K562 (cell line): Measurements from ENCODE around the gene PID1. TPM values are rescaled to one million over a fixed set of nuclear protein-coding genes. Genes with fewer than 3 reads are reported as not detected.

Experiments used
- ATAC-seq: fragments of 200-7000 bp; cut with Tn5 transposase; 3 replicates; pipeline ENCODE4 v1.9.1; 2020; ENCODE audit warnings: moderate library complexity
- BruUV-seq: library from RNA; stranded (reverse); fragments of 400-500 nt; replicated peaks from 2 replicates; lab custom pipeline; 2021; lab: Mats Ljungman, UMichigan
- CTCF ChIA-PET: fragments of 300-600 bp; formaldehyde crosslinking; extraction: SDS; loops from one replicate; lab custom pipeline; 2021; ENCODE audit warnings: low intra/inter-chr PET ratio; lab: Yijun Ruan, JAX
- POLR2A ChIA-PET: fragments of 300-600, 350-650 bp; sonication (Branson Sonifier 250); formaldehyde crosslinking; extraction: SDS; loops from one replicate; lab custom pipeline; 2021; ENCODE audit warnings: antibody characterized with exemption, inconsistent platforms; lab: Yijun Ruan, JAX
- DNase-seq, 4 experiments: peaks; one replicate each; pipeline versions ENCODE4 v3.0.0 to v3.0.0-alpha.2; 2011 to 2018; ENCODE audit warnings: low spot score in 3 of 4, mixed read lengths in 3 of 4; ENCODE audit errors: extremely low read depth in 1 of 4
- FAIRE-seq: peaks from 2 replicates; lab custom pipeline; 2011; peaks lifted over from hg19 to GRCh38; lab: Jason Lieb, UNC
- H2AFZ ChIP-seq: 2 replicates; pipeline ENCODE4 v1.6.0; 2011; ENCODE audit warnings: low read depth, low read length, control low read depth, inconsistent platforms
- H3K27ac ChIP-seq: fragments of 200-600 bp; 3 replicates; pipeline ENCODE4 v1.8.0; 2011; ENCODE audit warnings: low read depth, mild to moderate bottlenecking, control low read depth, inconsistent platforms, low read length, moderate library complexity, mixed read lengths; ENCODE audit errors: extremely low read depth
- H3K27me3 ChIP-seq, 2 experiments: fragments of 300-600 bp in 1 of 2; 2 replicates in 1 of 2; 3 replicates in 1 of 2; pipeline versions ENCODE4 v1.6.0 to v1.8.0; 2011; ENCODE audit warnings: inconsistent platforms in 2 of 2, low read length in 2 of 2, mild to moderate bottlenecking in 1 of 2, mixed read lengths in 1 of 2, moderate library complexity in 1 of 2; ENCODE audit not compliant: control insufficient read depth in 2 of 2, insufficient read depth in 2 of 2
- H3K36me3 ChIP-seq: fragments of 300-600 bp; 3 replicates; pipeline ENCODE4 v1.8.0; 2011; ENCODE audit warnings: mild to moderate bottlenecking, low read length, inconsistent platforms; ENCODE audit not compliant: control insufficient read depth, insufficient read depth
- H3K4me1 ChIP-seq, 2 experiments: fragments of 200-600 bp in 1 of 2; replicated peaks in 1 of 2; 2 replicates in 1 of 2; 3 replicates in 1 of 2; pipeline versions ENCODE4 v1.5.1 to v1.8.0; 2011; ENCODE audit warnings: inconsistent platforms in 2 of 2, low read length in 2 of 2, mild to moderate bottlenecking in 1 of 2, mixed read lengths in 1 of 2, moderate library complexity in 1 of 2; ENCODE audit not compliant: control insufficient read depth in 2 of 2, insufficient read depth in 2 of 2
- H3K4me2 ChIP-seq: 2 replicates; pipeline ENCODE4 v1.6.1; 2011; ENCODE audit warnings: low read length, control low read depth, inconsistent platforms, mixed read lengths; ENCODE audit not compliant: insufficient read depth
- H3K4me3 ChIP-seq: fragments of 200-600 bp; sonication (generic), shearing (Covaris generic); 2 replicates; pipeline ENCODE4 v1.5.1; 2016; ENCODE audit warnings: control low read depth, inconsistent platforms
- H3K79me2 ChIP-seq: fragments of 200-600 bp; 3 replicates; pipeline ENCODE4 v1.8.0; 2011; ENCODE audit warnings: low read length, inconsistent platforms; ENCODE audit not compliant: control insufficient read depth, insufficient read depth
- H3K9ac ChIP-seq, 2 experiments: 2 replicates each; pipeline versions ENCODE4 v1.6.0 to v1.6.1; 2011; ENCODE audit warnings: low read depth in 2 of 2, low read length in 2 of 2, control low read depth in 1 of 2, inconsistent platforms in 1 of 2, mild to moderate bottlenecking in 1 of 2, mixed read lengths in 1 of 2; ENCODE audit not compliant: insufficient read depth in 1 of 2
- H3K9me1 ChIP-seq: one replicate; pipeline ENCODE4 v1.6.0; 2011; ENCODE audit warnings: inconsistent platforms, mild to moderate bottlenecking, low read length, moderate library complexity; ENCODE audit not compliant: control insufficient read depth, insufficient read depth
- H3K9me3 ChIP-seq: replicated peaks from 2 replicates; pipeline ENCODE4 v1.5.1; 2011; ENCODE audit warnings: low read depth, low read length, inconsistent platforms; ENCODE audit not compliant: control insufficient read depth, insufficient read depth
- H4K20me1 ChIP-seq: replicated peaks from 2 replicates; pipeline ENCODE4 v1.6.1; 2011; ENCODE audit warnings: low read length, inconsistent platforms, mixed read lengths; ENCODE audit not compliant: control insufficient read depth, insufficient read depth
- ARNT ChIP-seq, 2 experiments: fragments of 450-650 bp; IDR thresholded peaks; 2 replicates each; pipeline ENCODE4 v1.6.1; 2016; ENCODE audit warnings: mild to moderate bottlenecking in 1 of 2
- HNRNPLL ChIP-seq: fragments of 200-400 bp; formaldehyde crosslinking; IDR thresholded peaks from 2 replicates; pipeline ENCODE4 v1.6.1; 2017; ENCODE audit warnings: low read length, low read depth, mild to moderate bottlenecking; ENCODE audit not compliant: poor library complexity, severe bottlenecking
- RFX5 ChIP-seq: IDR thresholded peaks from 2 replicates; pipeline ENCODE4 v1.6.1; 2011; ENCODE audit warnings: low read depth, mild to moderate bottlenecking, improper control_type of control experiment, low read length
- WGBS: fragments of 100-300 bp; shearing (Covaris generic); methylation state at CpG from one replicate; pipeline ENCODE4 v1.1.6; 2016; ENCODE audit warnings: low coverage, mixed read lengths; ENCODE audit not compliant: insufficient coverage; ENCODE audit errors: missing lambda C conversion rate; 5-methylcytosine and 5-hydroxymethylcytosine counted together
- in situ Hi-C: fragments of 300-500 bp; cut with MboI; formaldehyde crosslinking; loops from 4 replicates; pipeline ENCODE4 v1.15.0; 2018; ENCODE audit warnings: inconsistent platforms, mixed read lengths
- intact Hi-C: fragments of 100-400 bp; cut with micrococcal nuclease; formaldehyde crosslinking; loops from 2 replicates; pipeline ENCODE4 v1.14.2; 2022
- polyA plus RNA-seq, 8 experiments: library from polyadenylated mRNA; depleted of rRNA in 4 of 8; stranded (reverse) in 5 of 8; unstranded in 3 of 8; fragments of >200 nt; fragmentation: Nextera tagmentation in 2 of 8; fragmentation: Illumina TruSeq in 1 of 8; extraction: Ambion mirVana in 2 of 8; extraction: Trizol in 1 of 8; gene quantifications; 2 replicates each; pipeline versions ENCODE4 v1.2.1 to v1.2.3, GENCODE V29; 2011 to 2014; ENCODE audit warnings: inconsistent platforms in 1 of 8, missing spikeins in 1 of 8
- total RNA-seq, 7 experiments: library from RNA; depleted of rRNA in 6 of 7; stranded (reverse); fragments of >200 nt in 6 of 7; fragmentation: Illumina TruSeq in 2 of 7; extraction: Trizol in 2 of 7; gene quantifications; 2 replicates each; pipeline versions ENCODE4 v1.2.1 to v1.2.3, GENCODE V29; 2011 to 2021; ENCODE audit warnings: low replicate concordance in 1 of 7
- TF ChIP-seq, protein P1 (sequence below): fragments of 450-650 bp; formaldehyde crosslinking; conservative IDR thresholded peaks from 2 replicates; pipeline ENCODE4 v1.4.0; 2022; ENCODE audit warnings: mild to moderate bottlenecking, missing genetic modification characterization
- TF ChIP-seq, protein P2 (sequence below): fragments of 250-450 bp; sonication (Bioruptor Pico); IDR thresholded peaks from 2 replicates; pipeline ENCODE4 v1.9.0; 2021; ENCODE audit warnings: mild to moderate bottlenecking
- TF ChIP-seq, protein P3 (sequence below): fragments of 450-650 bp; formaldehyde crosslinking; IDR thresholded peaks from 2 replicates; pipeline ENCODE4 v1.4.0; 2020; ENCODE audit warnings: mild to moderate bottlenecking, moderate library complexity

The PID1 gene
- total and polyA plus RNA-seq, 9 of the 15 experiments (the other 6 are each of a cell fraction or from before 2014, with no cell fraction given): not detected

DNA sequence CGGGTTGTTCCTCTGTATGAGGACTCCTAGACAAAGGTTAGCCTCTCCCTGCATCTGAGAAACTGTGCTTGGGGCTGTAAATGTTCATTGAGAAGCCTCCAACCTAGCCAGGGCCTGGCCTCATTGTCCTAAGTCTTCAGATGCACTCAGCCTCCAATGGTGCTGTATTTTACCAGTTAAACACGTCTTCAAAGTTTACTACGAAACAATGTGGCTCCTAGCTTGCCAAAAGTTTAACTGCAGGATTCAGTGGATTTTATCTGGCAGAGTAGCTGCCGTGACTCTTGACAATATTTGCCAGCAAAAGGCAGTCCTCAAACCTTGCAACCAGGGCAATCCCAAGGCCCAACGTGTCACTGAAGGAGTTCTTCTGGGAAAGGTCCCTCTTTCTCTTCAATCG lies 1.1 kb downstream of the PID1 start:
- Histone ChIP-seq H4K20me1 (no peaks in the 10 kb centered on the region), H3K9me3 (no peaks in the 10 kb centered on the region), H3K27me3 (no peaks in the 10 kb centered on the region), H3K4me2 (no peak overlapping the region), H3K36me3 (no peaks in the 10 kb centered on the region), H2AFZ (no peak overlapping the region), H3K79me2 (no peaks in the 10 kb centered on the region), H3K4me1 (no peaks in the 10 kb centered on the region), H3K9ac (no peak overlapping the region), H3K4me3 (no peak overlapping the region), H3K9me1 (no peaks in the 10 kb centered on the region), H3K27ac (no peak overlapping the region)
- ATAC-seq: no peak
- in situ Hi-C loops (no loop called here), intact Hi-C loops (loop anchor here (5.0 kb wide), 1 partner anchor 1378 kb away; no protein-coding TSS in a partner anchor)
- DNase-seq: no peak
- 0% methylated on average over 5 of the region's 6 CpGs for WGBS
- POLR2A ChIA-PET: no interaction called here
- CTCF ChIA-PET: no interaction called here
- no peak for FAIRE-seq
- TF ChIP-seq ARNT (IDR thresholded peaks at IDR 0.05): no peak
- no peak for TF ChIP-seq RFX5
- TF ChIP-seq, protein P1, sequence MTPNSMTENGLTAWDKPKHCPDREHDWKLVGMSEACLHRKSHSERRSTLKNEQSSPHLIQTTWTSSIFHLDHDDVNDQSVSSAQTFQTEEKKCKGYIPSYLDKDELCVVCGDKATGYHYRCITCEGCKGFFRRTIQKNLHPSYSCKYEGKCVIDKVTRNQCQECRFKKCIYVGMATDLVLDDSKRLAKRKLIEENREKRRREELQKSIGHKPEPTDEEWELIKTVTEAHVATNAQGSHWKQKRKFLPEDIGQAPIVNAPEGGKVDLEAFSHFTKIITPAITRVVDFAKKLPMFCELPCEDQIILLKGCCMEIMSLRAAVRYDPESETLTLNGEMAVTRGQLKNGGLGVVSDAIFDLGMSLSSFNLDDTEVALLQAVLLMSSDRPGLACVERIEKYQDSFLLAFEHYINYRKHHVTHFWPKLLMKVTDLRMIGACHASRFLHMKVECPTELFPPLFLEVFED (CRISPR knock-in tag): no peak
- TF ChIP-seq HNRNPLL: no peak
- TF ChIP-seq, protein P2, sequence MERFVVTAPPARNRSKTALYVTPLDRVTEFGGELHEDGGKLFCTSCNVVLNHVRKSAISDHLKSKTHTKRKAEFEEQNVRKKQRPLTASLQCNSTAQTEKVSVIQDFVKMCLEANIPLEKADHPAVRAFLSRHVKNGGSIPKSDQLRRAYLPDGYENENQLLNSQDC (CRISPR knock-in tag): no peak
- TF ChIP-seq, protein P3, sequence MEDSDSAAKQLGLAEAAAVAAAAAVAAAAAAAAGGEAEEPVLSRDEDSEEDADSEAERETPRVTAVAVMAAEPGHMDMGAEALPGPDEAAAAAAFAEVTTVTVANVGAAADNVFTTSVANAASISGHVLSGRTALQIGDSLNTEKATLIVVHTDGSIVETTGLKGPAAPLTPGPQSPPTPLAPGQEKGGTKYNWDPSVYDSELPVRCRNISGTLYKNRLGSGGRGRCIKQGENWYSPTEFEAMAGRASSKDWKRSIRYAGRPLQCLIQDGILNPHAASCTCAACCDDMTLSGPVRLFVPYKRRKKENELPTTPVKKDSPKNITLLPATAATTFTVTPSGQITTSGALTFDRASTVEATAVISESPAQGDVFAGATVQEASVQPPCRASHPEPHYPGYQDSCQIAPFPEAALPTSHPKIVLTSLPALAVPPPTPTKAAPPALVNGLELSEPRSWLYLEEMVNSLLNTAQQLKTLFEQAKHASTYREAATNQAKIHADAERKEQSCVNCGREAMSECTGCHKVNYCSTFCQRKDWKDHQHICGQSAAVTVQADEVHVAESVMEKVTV (CRISPR knock-in tag): no peak
- no TSS peak for BruUV-seq
